Endothelial cell of umbilical vein (primary cell): ENCODE data around the gene LRRC41.

ENCODE experiments used
- EZH2 ChIP-seq: IDR thresholded peaks from 2 replicates; pipeline ENCODE4 v1.6.1; 2012; ENCODE audit warnings: borderline replicate concordance, low read depth, mild to moderate bottlenecking, moderate library complexity, low read length, inconsistent platforms; ENCODE audit not compliant: severe bottlenecking
- POLR2A ChIP-seq: IDR thresholded peaks from 2 replicates; pipeline ENCODE4 v1.6.1; 2012; ENCODE audit warnings: low read depth, mild to moderate bottlenecking, control low read depth, low read length

GRCh38 chr1:46301808-46302640 is 1.4 kb downstream of the LRRC41 start:
- TF ChIP-seq EZH2, result no peak
- peak; percentile 17 for TF ChIP-seq POLR2A
